B cell (primary cell): Measurements from ENCODE around the gene SEPTIN5. TPM values are rescaled to one million over a fixed set of nuclear protein-coding genes. Genes with fewer than 3 reads are reported as not detected.

Experiments used
- ATAC-seq: fragments of 200-7000 bp; cut with Tn5 transposase; one replicate; pipeline ENCODE4 v1.10.0; 2021; ENCODE audit warnings: low read depth, mild to moderate bottlenecking, moderate number of reproducible peaks, moderate library complexity
- CTCF ChIA-PET: fragments of 350-600 bp; sonication (Branson Sonifier 250); formaldehyde crosslinking; loops from one replicate; lab custom pipeline; 2021; ENCODE audit warnings: antibody characterized with exemption, inconsistent platforms; lab: Charles Lee
- POLR2A ChIA-PET: fragments of 350-600 bp; sonication (Branson Sonifier 250); formaldehyde crosslinking; loops from one replicate; lab custom pipeline; 2021; ENCODE audit warnings: antibody characterized with exemption; lab: Charles Lee
- DNase-seq: peaks from one replicate; pipeline ENCODE4 v3.0.0; 2013
- H2AFZ ChIP-seq: 2 replicates; pipeline ENCODE4 v1.6.1; 2012; ENCODE audit warnings: mild to moderate bottlenecking, low read depth, low read length; ENCODE audit not compliant: insufficient read depth, poor library complexity, severe bottlenecking
- H3K27ac ChIP-seq, 2 donors: 1 replicate in 1 of 2; 2 replicates in 1 of 2; pipeline ENCODE4 v1.5.1; 2012 to 2013; ENCODE audit warnings: low read length in 2 of 2, mild to moderate bottlenecking in 2 of 2, moderate library complexity in 1 of 2
- H3K27me3 ChIP-seq, 4 experiments: fragments of 200-600 bp in 1 of 4; sonication (generic) in 1 of 4; replicated peaks in 1 of 4; 1 replicate in 2 of 4; 2 replicates in 2 of 4; pipeline versions ENCODE4 v1.6.1 to v1.7.0; 2013 to 2016; ENCODE audit warnings: low read length in 3 of 4, mild to moderate bottlenecking in 2 of 4, mixed read lengths in 1 of 4, moderate library complexity in 1 of 4; ENCODE audit not compliant: insufficient read depth in 4 of 4, control insufficient read depth in 3 of 4; ENCODE audit errors: control extremely low read depth in 1 of 4
- H3K36me3 ChIP-seq, 2 experiments: replicated peaks in 1 of 2; 1 replicate in 1 of 2; 2 replicates in 1 of 2; pipeline versions ENCODE4 v1.6.1 to v1.7.1; 2013; ENCODE audit warnings: low read length in 1 of 2; ENCODE audit not compliant: insufficient read depth in 2 of 2, control insufficient read depth in 1 of 2; ENCODE audit errors: control extremely low read depth in 1 of 2, extremely low read depth in 1 of 2
- H3K4me1 ChIP-seq, 2 donors: fragments of 200-600 bp in 1 of 2; sonication (generic) in 1 of 2; 1 replicate in 1 of 2; 2 replicates in 1 of 2; pipeline versions ENCODE4 v1.5.1 to v1.6.1; 2013 to 2017; ENCODE audit warnings: low read length in 2 of 2; ENCODE audit not compliant: control insufficient read depth in 2 of 2, insufficient read depth in 2 of 2
- H3K4me2 ChIP-seq: replicated peaks from 2 replicates; pipeline ENCODE3; 2012; ENCODE audit warnings: mild to moderate bottlenecking, low read depth, low read length; ENCODE audit not compliant: poor library complexity, severe bottlenecking
- H3K4me3 ChIP-seq, 5 experiments: fragments of 200-600 bp in 1 of 5; sonication (generic) in 1 of 5; 1 replicate in 3 of 5; 2 replicates in 2 of 5; pipeline versions ENCODE4 v1.5.1 to v1.7.0; 2011 to 2016; ENCODE audit warnings: low read length in 4 of 5, mild to moderate bottlenecking in 4 of 5, low read depth in 2 of 5, control low read depth in 1 of 5, moderate library complexity in 1 of 5; ENCODE audit not compliant: insufficient read depth in 1 of 5; ENCODE audit errors: control extremely low read depth in 1 of 5, extremely low read depth in 1 of 5
- H3K79me2 ChIP-seq: fragments of 200-600 bp; sonication (generic); one replicate; pipeline ENCODE4 v1.6.0; 2016; ENCODE audit warnings: low read length; ENCODE audit not compliant: control insufficient read depth, insufficient read depth
- H3K9ac ChIP-seq: fragments of 200-600 bp; sonication (generic); 2 replicates; pipeline ENCODE4 v1.6.1; 2017; ENCODE audit warnings: mild to moderate bottlenecking, low read length, moderate library complexity
- H3K9me3 ChIP-seq, 3 donors: one replicate each; pipeline versions ENCODE4 v1.6.1 to v1.7.1; 2013; ENCODE audit warnings: low read length in 2 of 3; ENCODE audit not compliant: control insufficient read depth in 2 of 3, insufficient read depth in 1 of 3; ENCODE audit errors: control extremely low read depth in 1 of 3
- H4K20me1 ChIP-seq: 2 replicates; pipeline ENCODE4 v1.6.0; 2012; ENCODE audit warnings: mild to moderate bottlenecking, low read length; ENCODE audit not compliant: insufficient read depth, control insufficient read depth, poor library complexity, severe bottlenecking
- H3K27ac Mint-ChIP-seq: one replicate; pipeline ENCODE4 v1.8.0; 2021; ENCODE audit warnings: mixed read lengths
- H3K27me3 Mint-ChIP-seq: one replicate; pipeline ENCODE4 v1.8.0; 2021; ENCODE audit warnings: mixed read lengths
- H3K4me1 Mint-ChIP-seq: one replicate; pipeline ENCODE4 v1.8.0; 2021; ENCODE audit warnings: mixed read lengths
- H3K4me3 Mint-ChIP-seq: one replicate; pipeline ENCODE4 v1.8.0; 2021; ENCODE audit warnings: mixed read lengths
- H3K9me3 Mint-ChIP-seq: one replicate; pipeline ENCODE4 v1.8.0; 2022; ENCODE audit warnings: mixed read lengths; ENCODE audit not compliant: insufficient read depth
- EZH2 ChIP-seq: IDR thresholded peaks from 2 replicates; pipeline ENCODE4 v1.6.1; 2012; ENCODE audit warnings: borderline replicate concordance, low read depth, mild to moderate bottlenecking, moderate library complexity, low read length; ENCODE audit not compliant: insufficient read depth, poor library complexity, severe bottlenecking
- WGBS: methylation state at CpG from one replicate; pipeline ENCODE4 v1.1.5; 2013; ENCODE audit warnings: missing lambda C conversion rate; ENCODE audit not compliant: insufficient coverage; 5-methylcytosine and 5-hydroxymethylcytosine counted together
- intact Hi-C: fragments of 100-400 bp; cut with micrococcal nuclease; formaldehyde crosslinking; loops from one replicate; pipeline ENCODE4 v1.10.0; 2022
- polyA plus RNA-seq: library from polyadenylated mRNA; depleted of rRNA; stranded (reverse); fragments of >200 nt; gene quantifications from 2 replicates; pipeline ENCODE4 v1.2.3, GENCODE V29; 2012
- total RNA-seq, 2 donors: library from RNA; stranded (reverse); fragments of 120-200 nt in 1 of 2; gene quantifications; 1 replicate in 1 of 2; 2 replicates in 1 of 2; pipeline versions ENCODE4 v1.2.3 to v1.2.4, GENCODE V29; 2013 to 2022
- TF ChIP-seq, protein P1 (sequence below): fragments of 200-600 bp; IDR thresholded peaks from one replicate; pipeline ENCODE4 v1.8.0; 2022; ENCODE audit warnings: antibody characterized with exemption, mild to moderate bottlenecking

Gene SEPTIN5
- total and polyA plus RNA-seq, 2 donors (not counting 1 experiment from before 2014, with no cell fraction given), result 0.06 TPM; not detected in 1

DNA sequence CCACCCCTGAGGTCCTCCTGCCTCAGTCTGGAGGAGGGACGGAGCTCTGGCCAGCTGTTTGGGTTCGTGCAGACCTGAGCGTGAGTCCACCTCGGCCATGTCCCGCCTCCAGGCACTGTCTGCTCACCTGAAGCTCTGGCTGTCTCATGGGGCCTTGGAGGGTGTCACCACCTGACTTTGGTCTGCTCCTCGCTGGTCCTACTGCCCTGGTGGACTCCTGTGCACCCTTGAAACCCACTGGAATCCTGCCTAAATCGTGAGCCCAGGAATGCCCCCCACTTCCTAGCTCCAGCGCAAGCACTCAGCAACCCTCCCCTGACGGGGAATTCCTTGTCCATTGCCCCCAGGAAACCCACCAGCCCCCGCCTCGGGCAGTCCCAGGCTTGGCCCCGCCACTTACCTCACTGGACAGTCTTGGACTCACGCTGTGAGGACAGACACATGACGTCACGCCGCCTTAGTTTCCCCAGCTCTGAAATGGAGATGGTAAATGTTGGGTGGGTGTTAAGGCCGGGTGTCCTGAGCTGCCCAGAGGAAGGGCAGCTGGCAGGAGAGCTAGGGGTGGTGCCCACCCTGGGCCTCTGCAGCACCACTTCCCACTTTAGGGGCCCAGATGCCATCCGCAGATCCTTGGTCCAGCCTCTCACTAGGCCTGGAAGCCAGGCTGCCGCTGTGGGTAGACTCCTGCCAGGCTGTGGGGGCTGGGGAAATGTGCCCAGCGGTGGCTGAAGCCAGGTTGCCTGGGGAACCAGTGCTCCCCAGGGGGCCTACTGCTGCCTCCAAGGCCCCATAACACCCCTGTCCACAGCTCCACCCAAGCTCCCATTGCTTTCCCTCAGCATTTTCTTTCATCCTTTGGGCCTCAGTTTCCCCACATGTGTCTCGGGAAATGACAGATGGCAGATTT is 28.1 kb downstream of the SEPTIN5 start:
- Mint-ChIP-seq H3K9me3 (no peaks in the 10 kb centered on the region), H3K4me3 (no peak overlapping the region), H3K27ac (no peak overlapping the region), H3K27me3 (no peaks in the 10 kb centered on the region), H3K4me1 (no peaks in the 10 kb centered on the region)
- no peaks in the 10 kb centered on the region for H3K36me3 ChIP-seq
- H3K9ac ChIP-seq, result no peak overlapping the region
- POLR2A ChIA-PET, result no interaction called here
- WGBS, result 90% methylated on average over 20 of the region's 21 CpGs
- DNase-seq (no peak), ATAC-seq (no peak)
- TF ChIP-seq, protein P1, sequence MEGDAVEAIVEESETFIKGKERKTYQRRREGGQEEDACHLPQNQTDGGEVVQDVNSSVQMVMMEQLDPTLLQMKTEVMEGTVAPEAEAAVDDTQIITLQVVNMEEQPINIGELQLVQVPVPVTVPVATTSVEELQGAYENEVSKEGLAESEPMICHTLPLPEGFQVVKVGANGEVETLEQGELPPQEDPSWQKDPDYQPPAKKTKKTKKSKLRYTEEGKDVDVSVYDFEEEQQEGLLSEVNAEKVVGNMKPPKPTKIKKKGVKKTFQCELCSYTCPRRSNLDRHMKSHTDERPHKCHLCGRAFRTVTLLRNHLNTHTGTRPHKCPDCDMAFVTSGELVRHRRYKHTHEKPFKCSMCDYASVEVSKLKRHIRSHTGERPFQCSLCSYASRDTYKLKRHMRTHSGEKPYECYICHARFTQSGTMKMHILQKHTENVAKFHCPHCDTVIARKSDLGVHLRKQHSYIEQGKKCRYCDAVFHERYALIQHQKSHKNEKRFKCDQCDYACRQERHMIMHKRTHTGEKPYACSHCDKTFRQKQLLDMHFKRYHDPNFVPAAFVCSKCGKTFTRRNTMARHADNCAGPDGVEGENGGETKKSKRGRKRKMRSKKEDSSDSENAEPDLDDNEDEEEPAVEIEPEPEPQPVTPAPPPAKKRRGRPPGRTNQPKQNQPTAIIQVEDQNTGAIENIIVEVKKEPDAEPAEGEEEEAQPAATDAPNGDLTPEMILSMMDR, result no peak
- no peak for TF ChIP-seq EZH2
- no peak overlapping the region for H2AFZ ChIP-seq
- H3K4me2 ChIP-seq, result no peak overlapping the region
- intact Hi-C loops, result no loop called here
- CTCF ChIA-PET, result interaction anchor here (1.3 to 1.4 kb wide), 3 partner anchors 9 to 12 kb away, joined by 3 read pairs; no protein-coding TSS in a partner anchor
- no peak overlapping the region for H3K27ac ChIP-seq
- H3K4me3 ChIP-seq, result no peak overlapping the region
- H3K9me3 ChIP-seq, result no peaks in the 10 kb centered on the region
- H3K79me2 ChIP-seq, result no peaks in the 10 kb centered on the region
- H3K4me1 ChIP-seq, result no peaks in the 10 kb centered on the region
- no peaks in the 10 kb centered on the region for H4K20me1 ChIP-seq
- no peaks in the 10 kb centered on the region for H3K27me3 ChIP-seq

- Histone ChIP-seq H3K27ac (no peak overlapping the region), H2AFZ (no peak overlapping the region), H4K20me1 (no peaks in the 10 kb centered on the region), H3K79me2 (no peaks in the 10 kb centered on the region), H3K4me3 (no peak overlapping the region), H3K4me2 (no peak overlapping the region), H3K9ac (no peak overlapping the region), H3K4me1 (no peaks in the 10 kb centered on the region), H3K9me3 (no peaks in the 10 kb centered on the region), H3K27me3 (no peaks in the 10 kb centered on the region), H3K36me3 (no peaks in the 10 kb centered on the region)
- Mint-ChIP-seq H3K27me3 (no peaks in the 10 kb centered on the region), H3K27ac (no peak overlapping the region), H3K9me3 (no peaks in the 10 kb centered on the region), H3K4me1 (no peaks in the 10 kb centered on the region), H3K4me3 (no peak overlapping the region)
- ChIA-PET CTCF (interaction anchor here (1.3 kb wide), 1 partner anchor 13 kb away, joined by 3 read pairs; no protein-coding TSS in a partner anchor), POLR2A (no interaction called here)
- intact Hi-C loops, result no loop called here
- DNase-seq, result no peak
- no peak for ATAC-seq
- WGBS, result 95% methylated on average over 5 of the region's 6 CpGs
- TF ChIP-seq, protein P1, result no peak
- no peak for TF ChIP-seq EZH2
Measured at GRCh38 chr22:19743081-19743480, 28.8 kb downstream of the SEPTIN5 start.
